Prostate gland (tissue), 2 donors: ENCODE results near the gene SEL1L3. TPM values are rescaled to one million over a fixed set of nuclear protein-coding genes. Genes with fewer than 3 reads are reported as not detected.

Experiments
- DNase-seq: peaks from one replicate; pipeline ENCODE4 v3.0.0-alpha.2; 2019; ENCODE audit warnings: low spot score
- H3K27ac ChIP-seq, 2 donors: fragments of 200-600 bp; sonication (generic); 2 replicates each; pipeline ENCODE4 v1.5.1; 2017 to 2019
- H3K27me3 ChIP-seq: fragments of 200-600 bp; sonication (generic); replicated peaks from 2 replicates; pipeline ENCODE4 v1.5.1; 2019; ENCODE audit not compliant: insufficient read depth
- H3K36me3 ChIP-seq, 2 donors: fragments of 200-600 bp; sonication (generic); 1 replicate in 1 of 2; 2 replicates in 1 of 2; pipeline versions ENCODE4 v1.5.1 to v1.8.1; 2017 to 2019
- H3K4me1 ChIP-seq: fragments of 200-600 bp; sonication (generic); replicated peaks from 2 replicates; pipeline ENCODE4 v1.5.1; 2019
- H3K4me3 ChIP-seq, 2 donors: fragments of 200-600 bp; sonication (generic); 2 replicates each; pipeline ENCODE4 v1.5.1; 2017 to 2019
- H3K9me3 ChIP-seq: fragments of 200-600 bp; sonication (generic); 2 replicates; pipeline ENCODE4 v1.5.1; 2017
- CTCF ChIP-seq, 4 experiments: fragments of 200-600 bp in 2 of 4; fragments of 450-650 bp in 2 of 4; sonication (generic) in 2 of 4; IDR thresholded peaks; 1 replicate in 3 of 4; 2 replicates in 1 of 4; pipeline ENCODE4 v1.5.1; 2016 to 2019; ENCODE audit warnings: antibody characterized with exemption in 4 of 4, mild to moderate bottlenecking in 2 of 4, moderate library complexity in 2 of 4
- POLR2A ChIP-seq: fragments of 450-650 bp; IDR thresholded peaks from one replicate; pipeline ENCODE4 v1.6.1; 2016; ENCODE audit warnings: antibody characterized with exemption, mild to moderate bottlenecking
- POLR2AphosphoS5 ChIP-seq: sonication (generic); formaldehyde crosslinking; IDR thresholded peaks from one replicate; pipeline ENCODE4 v1.6.1; 2017; ENCODE audit warnings: antibody characterized with exemption
- WGBS: methylation state at CpG from one replicate; pipeline ENCODE4 v1.1.5; 2018; 5-methylcytosine and 5-hydroxymethylcytosine counted together
- intact Hi-C: fragments of 100-400 bp; cut with DNase I; formaldehyde crosslinking; loops from one replicate; pipeline ENCODE4 v1.14.2; 2022
- total RNA-seq, 2 donors: library from RNA; depleted of rRNA; stranded (reverse); fragments of >200 nt; gene quantifications; one replicate each; pipeline ENCODE4 v1.1.0, GENCODE V29; 2016

SEL1L3 gene
- total RNA-seq, 2 donors from 2014 or later, result 22.2 to 26.1 TPM

- TF ChIP-seq POLR2A, result no peak
- TF ChIP-seq POLR2AphosphoS5, result no peak
- TF ChIP-seq CTCF (IDR thresholded peaks at IDR 0.05), result no peak
- no peaks in the 10 kb centered on the region for H3K36me3 ChIP-seq
- no peaks in the 10 kb centered on the region for H3K27me3 ChIP-seq
- WGBS, result 79% methylated on average over 8 of the region's 8 CpGs
- DNase-seq, result no peak
- intact Hi-C loops, result no loop called here
- no peak overlapping the region for H3K27ac ChIP-seq
- H3K9me3 ChIP-seq, result no peaks in the 10 kb centered on the region
- no peaks in the 10 kb centered on the region for H3K4me1 ChIP-seq
- no peak overlapping the region for H3K4me3 ChIP-seq
Measured at GRCh38 chr4:25807102-25807728, 55.6 kb downstream of the SEL1L3 start.

GRCh38 chr4:25805255-25805860, 57.4 kb downstream of the SEL1L3 start:
- H3K4me1 ChIP-seq, result no peaks in the 10 kb centered on the region
- no peak for DNase-seq
- no peaks in the 10 kb centered on the region for H3K36me3 ChIP-seq
- H3K4me3 ChIP-seq, result no peak overlapping the region
- no peaks in the 10 kb centered on the region for H3K9me3 ChIP-seq
- H3K27me3 ChIP-seq, result no peaks in the 10 kb centered on the region
- intact Hi-C loops, result no loop called here
- WGBS, result 69% methylated on average over 6 of the region's 6 CpGs
- TF ChIP-seq POLR2A (no peak), CTCF (IDR thresholded peaks at IDR 0.05) (no peak), POLR2AphosphoS5 (no peak)
- no peak overlapping the region for H3K27ac ChIP-seq

DNA sequence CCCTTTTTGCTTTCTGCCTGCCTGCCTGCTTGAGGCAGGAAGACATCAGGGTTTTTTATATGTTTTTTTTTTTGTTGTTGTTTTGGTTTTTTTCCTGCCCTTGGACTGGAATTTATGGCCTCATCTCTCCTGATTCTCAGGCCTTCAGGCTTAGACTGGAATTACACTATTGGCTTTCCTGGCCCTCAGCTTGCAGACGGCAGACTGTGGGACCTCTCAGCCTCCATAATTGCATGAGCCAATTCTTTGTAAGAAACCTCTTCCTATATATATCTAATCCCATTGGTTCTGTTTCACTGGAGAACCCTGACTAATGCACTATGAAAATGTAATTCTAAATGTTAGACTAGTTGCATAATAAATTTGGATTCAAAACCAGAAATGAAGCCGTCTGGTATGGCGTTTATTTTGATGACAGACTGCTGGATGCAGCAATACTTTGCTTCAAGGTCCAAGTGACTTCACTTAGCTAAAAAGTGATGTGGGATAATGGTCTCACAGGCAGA, 59.0 kb downstream of the SEL1L3 start:
- whole genome bisulfite sequencing, result 90% methylated on average over 3 of the region's 3 CpGs
- no peaks in the 10 kb centered on the region for H3K4me1 ChIP-seq

GRCh38 chr4:25801594-25801993, 61.2 kb downstream of the SEL1L3 start:
- no peak overlapping the region for H3K4me3 ChIP-seq
- no peaks in the 10 kb centered on the region for H3K9me3 ChIP-seq
- TF ChIP-seq POLR2AphosphoS5, result no peak
- TF ChIP-seq POLR2A, result no peak
- no peak for TF ChIP-seq CTCF (IDR thresholded peaks at IDR 0.05)
- H3K4me1 ChIP-seq, result no peaks in the 10 kb centered on the region
- no peaks in the 10 kb centered on the region for H3K27me3 ChIP-seq
- no peak overlapping the region for H3K27ac ChIP-seq
- H3K36me3 ChIP-seq, result no peaks in the 10 kb centered on the region
- intact Hi-C loops, result no loop called here
- no peak for DNase-seq

More for the DNA sequence above, 59.0 kb downstream of the SEL1L3 start:
- Histone ChIP-seq H3K36me3 (no peaks in the 10 kb centered on the region), H3K27ac (no peak overlapping the region), H3K4me3 (no peak overlapping the region), H3K9me3 (no peaks in the 10 kb centered on the region), H3K27me3 (no peaks in the 10 kb centered on the region)
- no peak for DNase-seq
- TF ChIP-seq POLR2AphosphoS5 (no peak), POLR2A (no peak), CTCF (IDR thresholded peaks at IDR 0.05) (no peak)
- intact Hi-C loops, result no loop called here

GRCh38 chr4:25800245-25800644, 62.5 kb downstream of the SEL1L3 start:
- 74% methylated on average over 2 of the region's 2 CpGs for WGBS
- Histone ChIP-seq H3K27ac (no peak overlapping the region), H3K4me1 (no peaks in the 10 kb centered on the region), H3K4me3 (no peak overlapping the region), H3K9me3 (no peaks in the 10 kb centered on the region), H3K36me3 (no peaks in the 10 kb centered on the region), H3K27me3 (no peaks in the 10 kb centered on the region)
- intact Hi-C loops, result no loop called here
- no peak for DNase-seq
- TF ChIP-seq POLR2A (no peak), CTCF (IDR thresholded peaks at IDR 0.05) (no peak), POLR2AphosphoS5 (no peak)
